Globus pallidus (tissue), 1 donor: Measurements from ENCODE around the gene SMIM3.
A peak's percentile ranks its signal among the peaks of the same experiment; 100 is the strongest.
"Not testable (repeated sequence)": the region's sequence is repeated elsewhere in the genome, so short reads cannot be mapped to it uniquely, and the experiment has no call there.

Source experiments
- DNase-seq: peaks from one replicate; pipeline ENCODE4 v3.0.0-alpha.2; 2015; ENCODE audit warnings: low spot score

Gene SMIM3

GRCh38 chr5:150793423-150793888, 14.9 kb downstream of the SMIM3 start:
- DNase-seq: not testable (repeated sequence)

- no peak for DNase-seq
Observed at GRCh38 chr5:150794927-150795326, 16.4 kb downstream of the SMIM3 start.

GRCh38 chr5:150797384-150797783, 18.8 kb downstream of the SMIM3 start:
- no peak for DNase-seq

- DNase-seq: peak; percentile 43
Observed at GRCh38 chr5:150801117-150801927, 22.8 kb downstream of the SMIM3 start.

- DNase-seq: no peak
Observed at GRCh38 chr5:150804388-150804787, 25.8 kb downstream of the SMIM3 start.

GRCh38 chr5:150809363-150809762, 30.8 kb downstream of the SMIM3 start:
- no peak for DNase-seq

GRCh38 chr5:150815010-150815409, 36.5 kb downstream of the SMIM3 start:
- DNase-seq: no peak

GRCh38 chr5:150816946-150817345, 38.4 kb downstream of the SMIM3 start:
- DNase-seq: no peak

GRCh38 chr5:150829744-150830143, 51.2 kb downstream of the SMIM3 start:
- no peak for DNase-seq

- DNase-seq: not testable (repeated sequence)
Observed at GRCh38 chr5:150831821-150832220, 53.3 kb downstream of the SMIM3 start.

- no peak for DNase-seq
Observed at GRCh38 chr5:150836064-150836463, 57.5 kb downstream of the SMIM3 start.

GRCh38 chr5:150836703-150837102, 58.1 kb downstream of the SMIM3 start:
- no peak for DNase-seq

GRCh38 chr5:150845185-150845859, 66.8 kb downstream of the SMIM3 start:
- DNase-seq: not testable (repeated sequence)

GRCh38 chr5:150846308-150846653, 67.7 kb downstream of the SMIM3 start, which contains the start of gene IRGM:
Gene IRGM, plus strand, starts transcription at chr5:150846521. Its CDS starts 1,603 bp downstream, at chr5:150848124.
- DNase-seq: not testable (repeated sequence)
